ENCODE measurements around the gene FCER2.
"Not testable (repeated sequence)": the region's sequence is repeated elsewhere in the genome, so short reads cannot be mapped to it uniquely, and the experiment has no call there.

FCER2 gene

GRCh38 chr19:7645163-7645562 is 56.8 kb downstream of the FCER2 start:
- DNase-seq = no peak

- no peak for DNase-seq
Observed at GRCh38 chr19:7644550-7644877, 57.4 kb downstream of the FCER2 start.

GRCh38 chr19:7643629-7644549 is 58.0 kb downstream of the FCER2 start:
- DNase-seq = not testable (repeated sequence)

- DNase-seq = no peak
Observed at GRCh38 chr19:7643031-7643415, 58.9 kb downstream of the FCER2 start.

GRCh38 chr19:7642295-7643030 is 59.5 kb downstream of the FCER2 start:
- DNase-seq = no peak

GRCh38 chr19:7641290-7642276 is 60.3 kb downstream of the FCER2 start:
- no peak for DNase-seq

- DNase-seq = no peak
Observed at GRCh38 chr19:7640803-7641202, 61.1 kb downstream of the FCER2 start.

- DNase-seq = no peak
Observed at GRCh38 chr19:7639863-7640348, 62.0 kb downstream of the FCER2 start.

GRCh38 chr19:7638802-7639465 is 63.0 kb downstream of the FCER2 start:
- DNase-seq = no peak
